NCI-H2081 (cell line): Measurements from ENCODE around the gene AGAP1.
"Not testable (repeated sequence)": the region's sequence is repeated elsewhere in the genome, so short reads cannot be mapped to it uniquely, and the experiment has no call there.

Source experiments
- DNase-seq, 2 experiments: peaks; one replicate each; lab custom pipeline; 2025; lab: John Stamatoyannopoulos, UW

AGAP1 gene

GRCh38 chr2:236127010-236127409 lies 633.2 kb downstream of the AGAP1 start:
- no peak for DNase-seq

- no peak for DNase-seq
These were observed 634.5 kb downstream of the AGAP1 start for GRCh38 chr2:236128321-236128720.

GRCh38 chr2:236129935-236130334 lies 636.1 kb downstream of the AGAP1 start:
- no peak for DNase-seq

GRCh38 chr2:236130349-236130998 lies 636.6 kb downstream of the AGAP1 start:
- no peak for DNase-seq

GRCh38 chr2:236131073-236131692 lies 637.3 kb downstream of the AGAP1 start:
- no peak for DNase-seq

- DNase-seq: no peak
These were observed 639.7 kb downstream of the AGAP1 start for GRCh38 chr2:236133410-236134012.

GRCh38 chr2:236136538-236136937 lies 642.7 kb downstream of the AGAP1 start:
- DNase-seq: no peak

GRCh38 chr2:236137066-236137465 lies 643.2 kb downstream of the AGAP1 start:
- no peak for DNase-seq

- DNase-seq: not testable (repeated sequence)
These were observed 647.8 kb downstream of the AGAP1 start for GRCh38 chr2:236141616-236142015.

- no peak for DNase-seq
These were observed 650.0 kb downstream of the AGAP1 start for GRCh38 chr2:236143811-236144210.

GRCh38 chr2:236146436-236146835 lies 652.6 kb downstream of the AGAP1 start:
- DNase-seq: no peak

GRCh38 chr2:236155406-236155805 lies 661.6 kb downstream of the AGAP1 start:
- no peak for DNase-seq

GRCh38 chr2:236156095-236156859 lies 662.4 kb downstream of the AGAP1 start:
- no peak for DNase-seq

GRCh38 chr2:236156860-236157194 lies 663.0 kb downstream of the AGAP1 start:
- DNase-seq: no peak

GRCh38 chr2:236157366-236157765 lies 663.5 kb downstream of the AGAP1 start:
- DNase-seq: no peak

- DNase-seq: no peak
These were observed 664.1 kb downstream of the AGAP1 start for GRCh38 chr2:236157815-236158498.

- DNase-seq: no peak
These were observed 665.3 kb downstream of the AGAP1 start for GRCh38 chr2:236158969-236159777.

GRCh38 chr2:236159778-236160170 lies 665.9 kb downstream of the AGAP1 start:
- no peak for DNase-seq

GRCh38 chr2:236160366-236161081 lies 666.7 kb downstream of the AGAP1 start:
- DNase-seq: no peak

- DNase-seq: no peak
These were observed 667.2 kb downstream of the AGAP1 start for GRCh38 chr2:236161082-236161462.

- no peak for DNase-seq
These were observed 667.7 kb downstream of the AGAP1 start for GRCh38 chr2:236161531-236161930.
